Mesothelial cell of epicardium (in vitro differentiated cells): Measurements from ENCODE around the gene ENKD1. TPM values are rescaled to one million over a fixed set of nuclear protein-coding genes. Genes with fewer than 3 reads are reported as not detected.

Experiments
- DNase-seq, 2 experiments: peaks; one replicate each; pipeline ENCODE4 v3.0.0; 2021; ENCODE audit warnings: low spot score in 2 of 2; ENCODE audit not compliant: unreplicated experiment in 2 of 2
- H3K27ac Mint-ChIP-seq: 2 replicates; pipeline ENCODE4 v1.8.0; 2021; ENCODE audit warnings: mixed read lengths
- H3K27me3 Mint-ChIP-seq: 2 replicates; pipeline ENCODE4 v1.8.0; 2021; ENCODE audit warnings: low read depth, mixed read lengths
- H3K36me3 Mint-ChIP-seq: 2 replicates; pipeline ENCODE4 v1.8.0; 2021; ENCODE audit warnings: mixed read lengths
- H3K4me1 Mint-ChIP-seq: 2 replicates; pipeline ENCODE4 v1.8.0; 2021; ENCODE audit warnings: mixed read lengths
- H3K4me3 Mint-ChIP-seq: 2 replicates; pipeline ENCODE4 v1.8.0; 2021; ENCODE audit warnings: mild to moderate bottlenecking, moderate library complexity, mixed read lengths
- H3K9me3 Mint-ChIP-seq: 2 replicates; pipeline ENCODE4 v1.8.0; 2021; ENCODE audit warnings: mixed read lengths
- CTCF ChIP-seq: fragments of 200-600 bp; sonication (generic); IDR thresholded peaks from one replicate; pipeline ENCODE4 v1.5.0; 2021; ENCODE audit warnings: antibody characterized with exemption; ENCODE audit not compliant: unreplicated experiment
- total RNA-seq: library from RNA; stranded (reverse); gene quantifications from 3 replicates; pipeline ENCODE4 v1.2.1, GENCODE V29; 2021

ENKD1 gene
- total RNA-seq, 1 donor from 2014 or later: 13.0 TPM

GRCh38 chr16:67673712-67674580 is 7.4 kb upstream of the ENKD1 start:
- DNase-seq: no peak
- no peaks in the 10 kb centered on the region for H3K27me3 Mint-ChIP-seq
- peaks cover 8% of the 10 kb centered on the region for H3K36me3 Mint-ChIP-seq
- no peaks in the 10 kb centered on the region for H3K9me3 Mint-ChIP-seq
- peak overlapping the region; percentile 79 for H3K27ac Mint-ChIP-seq
- H3K4me1 Mint-ChIP-seq: peaks cover 6% of the 10 kb centered on the region
- no peak overlapping the region for H3K4me3 Mint-ChIP-seq
- no peak for TF ChIP-seq CTCF

DNA sequence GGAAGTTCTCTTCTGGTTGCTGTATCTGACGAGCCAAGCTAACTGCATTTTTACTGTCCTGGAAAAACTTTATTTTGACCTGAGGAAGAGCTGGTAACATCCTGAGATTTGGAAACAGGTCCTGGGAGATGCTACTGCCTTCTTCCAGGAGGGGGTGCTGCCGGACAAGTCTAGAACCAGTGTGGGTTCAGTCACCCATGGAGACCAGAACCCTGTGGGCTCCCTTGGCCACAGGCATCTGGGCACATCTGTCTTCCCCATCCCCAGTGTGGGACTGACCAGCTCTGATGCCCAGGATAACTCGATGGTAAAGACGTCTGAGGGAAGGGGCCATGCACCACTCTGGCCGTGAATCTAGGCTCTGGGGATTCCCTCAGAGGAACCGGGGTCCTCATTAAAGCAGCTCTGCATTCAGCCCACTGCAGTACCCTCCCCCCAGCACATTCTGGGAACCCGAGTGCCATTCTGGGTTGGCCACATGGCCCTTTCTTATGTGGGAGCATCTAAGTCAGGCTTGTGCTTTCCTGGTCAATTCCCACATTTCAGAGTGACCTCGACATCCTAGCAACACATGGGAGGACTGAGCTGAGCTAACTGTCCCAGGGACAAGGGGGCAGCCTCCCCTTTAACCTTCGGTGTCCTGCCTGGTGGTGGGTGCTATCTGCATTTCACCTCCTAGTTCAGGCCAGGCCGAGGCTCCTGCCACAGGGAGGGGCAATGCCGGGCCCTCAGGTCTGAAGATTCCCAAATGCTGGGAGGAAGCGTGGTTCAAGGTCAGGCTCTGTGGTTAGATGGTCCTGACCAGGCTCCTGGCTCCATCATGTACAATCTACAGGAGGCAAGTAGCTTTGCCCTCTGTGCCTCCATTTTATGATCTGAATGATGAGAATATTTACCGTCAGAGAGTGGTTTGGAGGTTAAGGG is 6.5 kb upstream of the ENKD1 start:
- Mint-ChIP-seq H3K4me1 (peaks cover 7% of the 10 kb centered on the region), H3K4me3 (no peak overlapping the region), H3K9me3 (no peaks in the 10 kb centered on the region), H3K27ac (peak overlapping the region; percentile 56), H3K27me3 (no peaks in the 10 kb centered on the region), H3K36me3 (peaks cover 6% of the 10 kb centered on the region)
- DNase-seq: no peak
- TF ChIP-seq CTCF: peak; percentile 43

DNA sequence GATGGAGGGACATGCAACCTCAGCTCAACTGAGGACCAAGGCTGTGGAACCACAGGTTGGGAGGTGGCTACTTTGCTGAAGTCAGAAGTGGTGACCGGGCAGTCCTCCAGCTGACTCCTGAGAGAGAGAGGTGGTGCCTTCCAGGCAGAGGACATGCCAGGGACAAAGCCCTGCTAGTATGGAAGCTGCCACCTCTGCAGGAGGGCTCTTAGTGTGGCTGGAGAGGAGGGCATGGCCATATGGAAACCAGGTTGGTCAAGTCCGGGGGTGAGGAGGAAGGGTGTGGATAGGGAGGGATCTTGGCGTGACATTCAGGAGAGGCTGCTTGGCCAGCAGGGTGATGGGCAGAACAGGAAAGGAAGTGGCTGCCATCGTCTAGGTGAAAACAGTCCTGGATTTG is 5.8 kb upstream of the ENKD1 start:
- TF ChIP-seq CTCF: no peak
- Mint-ChIP-seq H3K27me3 (no peaks in the 10 kb centered on the region), H3K4me1 (peaks cover 5% of the 10 kb centered on the region), H3K36me3 (peaks cover 6% of the 10 kb centered on the region), H3K4me3 (no peak overlapping the region), H3K9me3 (no peaks in the 10 kb centered on the region), H3K27ac (no peak overlapping the region)
- no peak for DNase-seq

DNA sequence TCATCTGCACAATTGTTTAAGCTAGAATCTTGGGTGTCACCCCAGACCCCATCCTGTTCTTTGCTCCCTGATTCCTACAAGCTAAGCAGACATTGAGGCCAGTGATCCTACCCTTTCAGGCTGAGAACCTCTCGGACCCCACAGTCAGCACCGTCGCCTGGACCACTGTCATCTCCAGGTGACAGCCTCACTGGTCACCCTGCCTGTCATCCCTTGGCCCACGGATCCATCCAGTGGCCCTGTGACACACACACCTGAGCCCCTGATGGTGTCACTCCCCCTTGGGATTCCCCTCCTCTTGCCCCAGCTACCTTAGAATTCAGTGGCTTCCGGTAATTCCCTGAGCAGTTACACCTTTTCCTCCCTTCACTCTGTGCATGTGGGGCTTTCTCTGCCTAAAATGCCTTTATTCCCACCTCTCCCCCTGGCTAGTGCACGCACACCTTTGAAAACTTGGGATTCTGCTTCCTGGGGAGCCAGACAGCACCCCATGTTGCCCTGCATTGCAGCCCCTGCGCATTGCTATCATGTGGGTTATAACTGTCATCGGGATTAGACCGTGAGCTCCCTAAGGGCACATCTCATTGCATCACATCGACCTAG is 3.0 kb upstream of the ENKD1 start:
- Mint-ChIP-seq H3K36me3 (no peaks in the 10 kb centered on the region), H3K27ac (no peak overlapping the region), H3K9me3 (no peaks in the 10 kb centered on the region), H3K4me1 (peaks cover 7% of the 10 kb centered on the region), H3K4me3 (no peak overlapping the region), H3K27me3 (no peaks in the 10 kb centered on the region)
- no peak for TF ChIP-seq CTCF
- DNase-seq: no peak

DNA sequence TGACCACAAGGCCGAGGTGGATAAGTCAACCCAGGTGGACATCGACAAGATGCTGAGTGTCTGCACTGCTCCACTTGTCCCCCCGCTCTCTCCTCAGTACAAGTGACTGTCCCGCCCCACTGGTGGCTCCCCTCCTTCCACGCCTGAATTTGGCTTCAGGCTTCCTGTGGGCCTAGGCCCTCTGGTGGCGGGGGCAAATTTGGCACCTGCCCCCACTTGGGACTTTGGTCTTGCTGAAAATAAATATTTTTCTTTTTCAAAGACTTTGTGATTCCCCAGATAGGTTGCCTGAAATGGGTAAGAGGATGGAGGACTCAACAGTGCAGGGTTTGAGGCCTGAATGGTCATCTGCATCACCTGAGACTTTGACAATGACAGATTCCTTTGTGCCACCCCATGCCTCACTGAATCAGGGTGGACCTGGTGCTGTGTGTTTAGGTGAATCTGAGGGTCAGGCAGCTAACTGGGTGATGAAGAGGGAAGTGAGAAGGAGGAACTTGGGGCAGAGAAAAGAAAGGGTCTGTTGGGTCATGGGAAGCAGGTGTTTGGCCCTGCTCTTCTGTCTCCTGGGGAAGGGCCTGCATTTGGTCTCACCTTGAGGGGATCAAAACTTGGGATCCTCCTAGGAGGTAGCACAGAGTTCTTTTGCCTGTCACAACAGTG is 2.1 kb upstream of the ENKD1 start:
- no peak overlapping the region for H3K4me3 Mint-ChIP-seq

More for the DNA sequence above, 2.1 kb upstream of the ENKD1 start:
- TF ChIP-seq CTCF: peak; percentile 21
- H3K36me3 Mint-ChIP-seq: peaks cover 2% of the 10 kb centered on the region
- H3K9me3 Mint-ChIP-seq: no peaks in the 10 kb centered on the region
- H3K27me3 Mint-ChIP-seq: no peaks in the 10 kb centered on the region
- no peak for DNase-seq
- H3K4me1 Mint-ChIP-seq: peaks cover 4% of the 10 kb centered on the region
- no peak overlapping the region for H3K27ac Mint-ChIP-seq
